Ascending aorta (tissue), 2 donors: Measurements from ENCODE around the gene TUBB2A. TPM values are rescaled to one million over a fixed set of nuclear protein-coding genes. Genes with fewer than 3 reads are reported as not detected.
"Not testable (repeated sequence)": the region's sequence is repeated elsewhere in the genome, so short reads cannot be mapped to it uniquely, and the experiment has no call there.

Source experiments
- DNase-seq, 2 donors: peaks; one replicate each; pipeline ENCODE4 v3.0.0-alpha.2; 2019; ENCODE audit warnings: low spot score in 2 of 2
- H3K27ac ChIP-seq, 2 donors: fragments of 200-600 bp; sonication (generic); one replicate each; pipeline ENCODE4 v1.5.1; 2016 to 2017; ENCODE audit warnings: mild to moderate bottlenecking in 1 of 2
- H3K27me3 ChIP-seq: fragments of 200-600 bp; sonication (generic); one replicate; pipeline ENCODE4 v1.5.1; 2017
- H3K36me3 ChIP-seq, 2 donors: fragments of 200-600 bp; sonication (generic); one replicate each; pipeline ENCODE4 v1.5.1; 2016
- H3K4me1 ChIP-seq, 2 donors: fragments of 200-600 bp; sonication (generic); one replicate each; pipeline ENCODE4 v1.5.1; 2016 to 2017; ENCODE audit warnings: mild to moderate bottlenecking in 1 of 2
- H3K4me3 ChIP-seq, 2 donors: fragments of 200-600 bp; sonication (generic); one replicate each; pipeline ENCODE4 v1.5.1; 2016 to 2017; ENCODE audit warnings: mild to moderate bottlenecking in 1 of 2
- H3K9me3 ChIP-seq, 2 donors: fragments of 200-600 bp; sonication (generic); one replicate each; pipeline ENCODE4 v1.5.1; 2016
- CTCF ChIP-seq, 3 experiments: fragments of 200-600 bp in 2 of 3; fragments of 450-650 bp in 1 of 3; sonication (generic) in 2 of 3; IDR thresholded peaks; one replicate each; pipeline ENCODE4 v1.5.1; 2016 to 2019; ENCODE audit warnings: antibody characterized with exemption in 3 of 3, mild to moderate bottlenecking in 1 of 3, moderate library complexity in 1 of 3
- intact Hi-C: fragments of 100-400 bp; cut with DNase I; formaldehyde crosslinking; loops from one replicate; pipeline ENCODE4 v1.15.1; 2023
- total RNA-seq: library from RNA; depleted of rRNA; stranded (reverse); fragments of >200 nt; gene quantifications from one replicate; pipeline ENCODE4 v1.1.0, GENCODE V29; 2016

TUBB2A gene
- total RNA-seq, 1 donor from 2014 or later, result 121 TPM

DNA sequence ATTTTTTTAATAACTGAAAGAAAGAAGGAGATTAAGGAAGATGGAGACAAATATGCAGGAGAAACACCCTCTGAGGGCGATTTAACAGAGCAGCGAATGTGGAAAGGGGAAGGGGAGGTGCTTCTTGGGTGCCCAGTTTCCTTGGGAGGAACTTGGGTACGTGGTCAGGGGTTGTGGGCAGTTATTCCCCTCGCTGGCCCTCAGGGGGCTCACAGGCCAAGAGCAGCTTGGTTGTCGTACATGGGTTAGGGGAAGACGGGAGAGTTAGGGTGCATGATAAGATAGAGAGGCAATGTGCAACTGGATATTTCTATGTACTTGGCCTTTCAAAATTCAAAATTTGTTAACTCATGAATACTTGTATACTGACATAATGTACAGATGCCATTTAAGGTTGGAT, 7.0 kb upstream of the TUBB2A start:
- no peak for TF ChIP-seq CTCF (IDR thresholded peaks at IDR 0.05)
- Histone ChIP-seq H3K9me3 (no peaks in the 10 kb centered on the region), H3K4me3 (no peak overlapping the region), H3K36me3 (no peaks in the 10 kb centered on the region), H3K27ac (no peak overlapping the region), H3K4me1 (peaks cover 0 to 4% of the 10 kb centered on the region in 2 donors), H3K27me3 (no peaks in the 10 kb centered on the region)
- intact Hi-C loops, result loop anchor here (5.0 to 10.0 kb wide), 2 partner anchors 63 to 190 kb away; partner anchors contain the start of gene TUBB2B
- no peak for DNase-seq

- no peaks in the 10 kb centered on the region for H3K9me3 ChIP-seq
- no peak for DNase-seq
- peak overlapping the region; percentile 90 to 95 for H3K27ac ChIP-seq
- no peak for TF ChIP-seq CTCF (IDR thresholded peaks at IDR 0.05)
- peak overlapping the region; percentile 84 to 92 for H3K4me3 ChIP-seq
- no peaks in the 10 kb centered on the region for H3K36me3 ChIP-seq
- no peaks in the 10 kb centered on the region for H3K27me3 ChIP-seq
- H3K4me1 ChIP-seq, result peaks cover 0 to 4% of the 10 kb centered on the region in 2 donors
- intact Hi-C loops, result loop anchor here (5.0 to 10.0 kb wide), 2 partner anchors 64 to 192 kb away; partner anchors contain the start of gene TUBB2B
These were observed 5.9 kb upstream of the TUBB2A start for GRCh38 chr6:3163248-3163594.

GRCh38 chr6:3162565-3163247, 5.4 kb upstream of the TUBB2A start:
- peak in 1 of 2 donors; percentile 84 for DNase-seq
- H3K27me3 ChIP-seq, result no peaks in the 10 kb centered on the region
- H3K9me3 ChIP-seq, result no peaks in the 10 kb centered on the region
- no peaks in the 10 kb centered on the region for H3K36me3 ChIP-seq
- H3K4me1 ChIP-seq, result peaks cover 0 to 4% of the 10 kb centered on the region in 2 donors
- H3K4me3 ChIP-seq, result peak overlapping the region; percentile 84 to 92
- peak in 2 of 3 experiments; percentile 4 to 37 for TF ChIP-seq CTCF (IDR thresholded peaks at IDR 0.05)
- intact Hi-C loops, result loop anchor here (5.0 to 10.0 kb wide), 2 partner anchors 65 to 192 kb away; partner anchors contain the start of gene TUBB2B
- peak overlapping the region; percentile 90 to 95 for H3K27ac ChIP-seq

GRCh38 chr6:3162067-3162497, 4.7 kb upstream of the TUBB2A start:
- H3K4me1 ChIP-seq, result peaks cover 0 to 4% of the 10 kb centered on the region in 2 donors
- TF ChIP-seq CTCF (IDR thresholded peaks at IDR 0.05), result no peak
- intact Hi-C loops, result loop anchor here (5.0 to 10.0 kb wide), 2 partner anchors 65 to 193 kb away; partner anchors contain the start of gene TUBB2B
- DNase-seq, result no peak
- H3K36me3 ChIP-seq, result no peaks in the 10 kb centered on the region
- H3K27ac ChIP-seq, result peak overlapping the region; percentile 90 to 95
- no peaks in the 10 kb centered on the region for H3K9me3 ChIP-seq
- no peaks in the 10 kb centered on the region for H3K27me3 ChIP-seq
- H3K4me3 ChIP-seq, result peak overlapping the region in 1 of 2 donors; percentile 92

- no peak for TF ChIP-seq CTCF (IDR thresholded peaks at IDR 0.05)
- peaks cover 0 to 5% of the 10 kb centered on the region in 2 donors for H3K36me3 ChIP-seq
- DNase-seq, result no peak
- H3K27ac ChIP-seq, result peak overlapping the region in 1 of 2 donors; percentile 33
- no peaks in the 10 kb centered on the region for H3K9me3 ChIP-seq
- peaks cover 0 to 7% of the 10 kb centered on the region in 2 donors for H3K4me1 ChIP-seq
- intact Hi-C loops, result loop anchor here (5.0 to 10.0 kb wide), 3 partner anchors 67 to 862 kb away; partner anchors contain the start of gene TUBB2B
- H3K4me3 ChIP-seq, result no peak overlapping the region
- H3K27me3 ChIP-seq, result no peaks in the 10 kb centered on the region
These were observed 2.7 kb upstream of the TUBB2A start for GRCh38 chr6:3159805-3160781.

DNA sequence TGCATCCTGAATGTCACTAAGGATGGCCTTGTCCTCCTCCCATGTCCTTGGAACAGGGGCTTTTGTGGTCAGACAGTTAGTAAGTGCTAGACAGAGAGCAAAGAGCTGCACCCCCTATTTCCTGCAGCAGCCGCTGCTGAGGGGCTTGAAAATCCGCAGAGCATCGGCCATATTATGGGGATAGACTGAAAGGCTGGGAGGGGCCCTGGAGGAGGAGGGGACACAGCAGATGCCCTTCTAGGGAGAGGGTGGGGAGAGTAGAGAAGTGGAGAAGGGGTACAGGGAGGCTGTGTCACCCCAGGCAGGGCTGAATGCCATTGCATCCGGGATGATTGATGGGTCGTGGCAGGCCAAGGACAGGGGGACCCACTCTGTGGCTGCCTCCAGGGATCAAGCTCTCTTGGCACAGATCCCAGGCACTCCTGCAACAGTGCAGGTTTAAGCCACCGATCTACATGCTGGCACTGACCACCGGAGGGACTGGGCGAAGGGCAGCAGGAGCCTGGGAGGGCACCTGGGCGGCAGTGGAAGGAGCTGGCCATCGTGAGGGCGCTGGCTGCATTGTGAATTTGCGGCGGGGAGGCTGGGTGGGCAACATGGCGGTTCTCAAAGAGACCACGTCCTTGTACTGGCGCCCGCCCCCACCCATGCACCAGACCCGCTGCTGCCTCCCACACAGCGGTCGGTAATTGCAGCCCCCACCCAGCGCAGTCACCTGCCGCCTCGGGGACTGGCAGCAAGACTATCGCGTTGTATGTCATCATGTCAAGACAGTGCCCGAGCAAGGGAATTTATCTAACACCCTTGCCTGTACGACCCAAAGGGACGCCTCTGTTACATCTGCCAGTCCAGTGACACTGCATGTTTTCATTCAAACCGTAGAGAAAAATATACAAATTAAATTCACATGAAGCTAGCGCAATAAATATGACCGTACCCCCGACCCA, 887 bp downstream of the TUBB2A start:
- peak in 1 of 2 donors; percentile 68 for DNase-seq
- peak overlapping the region; percentile 70 to 99 for H3K4me3 ChIP-seq
- not testable (repeated sequence) for H3K4me1 ChIP-seq, H3K36me3 ChIP-seq, H3K27me3 ChIP-seq, H3K9me3 ChIP-seq
- peak overlapping the region; percentile 99 for H3K27ac ChIP-seq
- intact Hi-C loops, result loop anchor here (1.0 to 5.0 kb wide), 6 partner anchors 30 to 866 kb away; partner anchors contain the start of genes BPHL and RIPK1

- not testable (repeated sequence) for H3K27me3 ChIP-seq, H3K36me3 ChIP-seq, H3K27ac ChIP-seq, H3K9me3 ChIP-seq, H3K4me1 ChIP-seq, DNase-seq, H3K4me3 ChIP-seq
- intact Hi-C loops, result loop anchor here (5.0 kb wide), 1 partner anchor 867 kb away; a partner anchor contains a TSS
These were observed 1.9 kb downstream of the TUBB2A start for GRCh38 chr6:3155416-3155815.
